Measurements from ENCODE around the gene POR. TPM values are rescaled to one million over a fixed set of nuclear protein-coding genes. Genes with fewer than 3 reads are reported as not detected.

The POR gene
- total RNA-seq, 1 experiment from 2014 or later = 99.3 TPM

GRCh38 chr7:75987805-75988567 is 73.0 kb downstream of the POR start:
- TF ChIP-seq CTCF (conservative IDR thresholded peaks at IDR 0.05; ENCODE audit: low read depth, low read length) (no peak), EZH2 (IDR thresholded peaks at IDR 0.05; ENCODE audit: borderline replicate concordance, low read depth, low read length, poor library complexity, severe bottlenecking) (no peak)
- ChIA-PET CTCF (no interaction called here), POLR2A (ENCODE audit: low non-redundant PET) (no interaction called here)
- no peaks in the 10 kb centered on the region for H3K4me1 ChIP-seq (ENCODE audit: insufficient read depth, low read length, poor library complexity, severe bottlenecking)
- H3K9me3 ChIP-seq (ENCODE audit: low read depth, low read length, poor library complexity, severe bottlenecking) = no peaks in the 10 kb centered on the region
- intact Hi-C loops (cut with micrococcal nuclease; ENCODE audit: unreplicated experiment) = no loop called here
- BruUV-seq (replicated peaks) = no TSS peak
- DNase-seq (ENCODE audit: low spot score) = no peak
- H3K27me3 ChIP-seq (replicated peaks; ENCODE audit: insufficient read depth, low read depth, low read length, poor library complexity) = no peaks in the 10 kb centered on the region
- H3K27ac ChIP-seq (ENCODE audit: low read depth, low read length, poor library complexity, severe bottlenecking) = no peak overlapping the region
- H3K4me3 ChIP-seq (ENCODE audit: low read depth, low read length, poor library complexity, severe bottlenecking) = no peak overlapping the region
- H3K36me3 ChIP-seq (ENCODE audit: insufficient read depth, low read length, poor library complexity, severe bottlenecking) = peaks cover 21% of the 10 kb centered on the region

DNA sequence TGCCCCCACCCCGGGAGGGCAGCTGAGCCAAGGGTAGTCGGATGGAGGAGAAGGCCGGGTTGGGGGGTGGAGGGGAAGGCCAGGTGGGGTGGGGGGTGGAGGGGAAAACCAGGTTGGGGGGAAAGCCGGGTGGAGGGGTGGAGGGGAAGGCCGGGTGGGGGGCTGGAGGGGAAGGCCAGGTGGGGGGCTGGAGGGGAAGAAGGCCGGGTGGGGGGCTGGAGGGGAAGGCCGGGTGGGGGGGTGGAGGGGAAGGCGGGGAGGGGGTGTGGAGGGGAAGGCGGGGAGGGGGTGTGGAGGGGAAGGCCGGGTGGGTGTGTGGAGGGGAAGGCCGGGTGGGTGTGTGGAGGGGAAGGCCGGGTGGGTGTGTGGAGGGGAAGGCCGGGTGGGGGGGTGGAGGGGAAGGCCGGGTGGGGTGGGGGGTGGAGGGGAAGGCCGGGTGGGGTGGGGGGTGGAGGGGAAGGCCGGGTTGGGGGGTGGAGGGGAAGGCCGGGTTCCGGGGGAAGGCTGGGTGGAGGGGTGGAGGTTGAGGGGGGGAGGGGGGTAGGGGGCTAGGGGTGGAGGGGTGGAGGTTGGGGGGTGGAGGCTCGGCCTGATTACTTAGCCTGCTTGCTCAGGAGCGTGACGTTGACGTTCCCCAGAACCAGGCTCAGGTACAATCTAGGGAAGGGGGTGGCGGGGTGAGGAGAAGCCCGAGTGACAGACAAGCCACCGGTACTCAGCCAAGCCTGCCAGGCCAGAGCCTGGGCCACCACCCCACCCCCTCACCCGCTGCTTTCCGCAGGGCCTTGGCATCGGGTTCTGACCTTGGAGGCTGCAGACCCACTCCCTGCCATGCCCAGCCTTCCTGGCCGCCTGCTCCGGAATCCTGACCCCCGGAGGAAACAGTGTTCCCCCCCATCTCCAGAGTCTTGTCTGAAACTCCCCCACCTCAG is 73.9 kb downstream of the POR start:
- H3K4me3 ChIP-seq (ENCODE audit: low read depth, low read length, poor library complexity, severe bottlenecking) = no peak overlapping the region
- peaks cover 17% of the 10 kb centered on the region for H3K36me3 ChIP-seq (ENCODE audit: insufficient read depth, low read length, poor library complexity, severe bottlenecking)
- intact Hi-C loops (cut with micrococcal nuclease; ENCODE audit: unreplicated experiment) = no loop called here
- DNase-seq (ENCODE audit: low spot score) = no peak
- no peaks in the 10 kb centered on the region for H3K27me3 ChIP-seq (replicated peaks; ENCODE audit: insufficient read depth, low read depth, low read length, poor library complexity)
- no TSS peak for BruUV-seq (replicated peaks)
- TF ChIP-seq EZH2 (IDR thresholded peaks at IDR 0.05; ENCODE audit: borderline replicate concordance, low read depth, low read length, poor library complexity, severe bottlenecking) = no peak
- no peak for TF ChIP-seq CTCF (conservative IDR thresholded peaks at IDR 0.05; ENCODE audit: low read depth, low read length)
- no peaks in the 10 kb centered on the region for H3K9me3 ChIP-seq (ENCODE audit: low read depth, low read length, poor library complexity, severe bottlenecking)
- no peaks in the 10 kb centered on the region for H3K4me1 ChIP-seq (ENCODE audit: insufficient read depth, low read length, poor library complexity, severe bottlenecking)
- ChIA-PET POLR2A (ENCODE audit: low non-redundant PET) (no interaction called here), CTCF (no interaction called here)
- no peak overlapping the region for H3K27ac ChIP-seq (ENCODE audit: low read depth, low read length, poor library complexity, severe bottlenecking)

DNA sequence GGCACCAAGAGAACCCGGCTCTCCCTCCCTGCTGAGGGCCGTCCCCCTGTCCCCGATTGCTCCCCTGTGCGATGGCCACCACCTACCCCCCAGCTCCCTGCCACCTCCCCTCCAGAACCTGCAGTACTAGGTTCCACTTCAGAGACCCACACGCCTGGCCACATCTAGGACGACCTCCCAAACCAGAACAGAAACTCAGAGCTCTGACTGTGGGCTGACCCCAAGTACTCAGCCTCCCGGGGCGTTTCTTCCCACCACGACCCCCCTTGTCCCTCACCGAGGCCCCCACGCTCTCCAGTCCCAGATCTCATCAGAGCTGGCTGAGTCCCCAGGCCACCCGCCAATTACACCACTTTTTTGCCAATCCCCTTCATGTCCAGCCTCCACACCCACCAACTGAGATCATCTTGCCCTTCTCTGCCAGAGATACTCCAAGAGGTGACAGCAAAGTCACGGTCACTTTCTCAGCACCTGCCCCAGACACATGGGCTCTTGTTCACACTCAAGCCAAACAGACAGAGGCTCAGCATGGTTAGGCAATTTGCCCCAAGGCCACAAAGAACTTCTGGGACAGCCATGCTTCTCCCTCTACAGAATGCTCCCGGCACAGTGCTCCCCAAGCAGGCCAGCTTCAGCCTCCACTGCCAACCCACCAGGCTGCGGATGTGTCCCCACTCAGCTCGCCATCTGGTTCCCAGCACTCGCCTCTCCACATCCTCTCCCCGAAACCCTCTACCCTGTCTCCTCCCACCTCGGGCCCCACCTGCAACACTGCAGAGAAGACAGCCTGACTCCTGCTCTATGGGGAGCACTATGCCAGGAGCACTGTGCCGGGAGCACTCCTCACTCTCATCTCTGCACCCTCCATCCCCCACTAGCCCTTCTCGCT is 74.8 kb downstream of the POR start:
- intact Hi-C loops (cut with micrococcal nuclease; ENCODE audit: unreplicated experiment) = loop anchor here (5.0 kb wide), 1 partner anchor 273 kb away; no protein-coding TSS in a partner anchor
- Histone ChIP-seq H3K27me3 (replicated peaks; ENCODE audit: insufficient read depth, low read depth, low read length, poor library complexity) (no peaks in the 10 kb centered on the region), H3K9me3 (ENCODE audit: low read depth, low read length, poor library complexity, severe bottlenecking) (no peaks in the 10 kb centered on the region), H3K27ac (ENCODE audit: low read depth, low read length, poor library complexity, severe bottlenecking) (no peak overlapping the region), H3K36me3 (ENCODE audit: insufficient read depth, low read length, poor library complexity, severe bottlenecking) (peaks cover 14% of the 10 kb centered on the region), H3K4me3 (ENCODE audit: low read depth, low read length, poor library complexity, severe bottlenecking) (no peak overlapping the region), H3K4me1 (ENCODE audit: insufficient read depth, low read length, poor library complexity, severe bottlenecking) (no peaks in the 10 kb centered on the region)
- POLR2A ChIA-PET (ENCODE audit: low non-redundant PET) = no interaction called here
- DNase-seq (ENCODE audit: low spot score) = no peak
- BruUV-seq (replicated peaks) = no TSS peak
- TF ChIP-seq EZH2 (IDR thresholded peaks at IDR 0.05; ENCODE audit: borderline replicate concordance, low read depth, low read length, poor library complexity, severe bottlenecking) (no peak), CTCF (conservative IDR thresholded peaks at IDR 0.05; ENCODE audit: low read depth, low read length) (no peak)
- CTCF ChIA-PET = no interaction called here

All from A673 (cell line).